Measurements from ENCODE around the gene ENOX2.

The ENOX2 gene

DNA sequence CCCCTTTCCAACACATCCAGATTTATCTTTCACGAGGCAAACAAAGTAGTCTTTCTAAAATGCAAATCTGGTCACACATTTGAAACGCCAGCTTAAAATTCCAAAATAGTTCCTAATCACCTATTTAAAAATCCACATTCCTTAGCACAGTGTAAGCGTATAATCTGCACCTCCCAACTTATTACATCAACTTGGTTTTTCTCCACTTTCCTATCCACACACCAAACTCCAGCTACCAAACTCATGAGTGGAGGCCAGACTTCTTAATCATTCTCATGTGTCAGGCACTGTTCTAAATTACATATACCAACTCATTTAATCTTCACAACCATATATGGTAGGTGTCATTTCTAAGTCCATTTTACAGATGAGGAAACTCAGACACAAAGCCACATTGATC, 33.8 kb downstream of the ENOX2 start:
- ChIA-PET POLR2A (no interaction called here), CTCF (no interaction called here)
- no peak for TF ChIP-seq BHLHE40 (IDR thresholded peaks at IDR 0.05; ENCODE audit: borderline replicate concordance)
- no peak for TF ChIP-seq ZNF384 (IDR thresholded peaks at IDR 0.05)
- TF ChIP-seq FOXK2 (IDR thresholded peaks at IDR 0.05): no peak
- TF ChIP-seq LEF1 (IDR thresholded peaks at IDR 0.05; ENCODE audit: borderline replicate concordance): no peak
- no peak for TF ChIP-seq FOXM1 (IDR thresholded peaks at IDR 0.05; ENCODE audit: borderline replicate concordance)
- TF ChIP-seq L3MBTL2 (conservative IDR thresholded peaks at IDR 0.05): no peak
- no peak for DNase-seq (ENCODE audit: extremely low spot score)

DNA sequence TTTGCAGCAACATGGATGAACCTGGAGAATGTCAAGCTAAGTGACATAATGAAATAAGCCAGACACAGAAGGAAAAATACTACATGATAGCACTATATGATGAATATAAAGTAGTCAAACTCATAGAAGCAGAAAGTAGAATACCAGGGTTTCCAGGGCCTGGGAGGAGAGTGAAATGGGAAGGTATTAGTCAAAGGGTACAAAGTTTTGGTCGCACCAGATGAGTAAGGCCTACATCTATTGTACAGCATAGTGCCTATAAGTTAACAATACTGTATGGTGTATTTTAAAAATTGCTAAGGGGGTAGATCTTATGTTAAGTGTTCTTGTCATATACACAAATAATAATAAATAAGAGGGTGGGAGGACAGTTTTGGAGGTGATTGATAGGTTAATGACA, 41.5 kb downstream of the ENOX2 start:
- ChIA-PET CTCF (no interaction called here), POLR2A (no interaction called here)
- TF ChIP-seq HDGF (IDR thresholded peaks at IDR 0.05; ENCODE audit: borderline replicate concordance): no peak
- TF ChIP-seq SUZ12 (IDR thresholded peaks at IDR 0.05): no peak
- no peak for TF ChIP-seq TARDBP (IDR thresholded peaks at IDR 0.05)
- no peak for TF ChIP-seq BHLHE40 (IDR thresholded peaks at IDR 0.05; ENCODE audit: borderline replicate concordance)
- TF ChIP-seq, protein P1, sequence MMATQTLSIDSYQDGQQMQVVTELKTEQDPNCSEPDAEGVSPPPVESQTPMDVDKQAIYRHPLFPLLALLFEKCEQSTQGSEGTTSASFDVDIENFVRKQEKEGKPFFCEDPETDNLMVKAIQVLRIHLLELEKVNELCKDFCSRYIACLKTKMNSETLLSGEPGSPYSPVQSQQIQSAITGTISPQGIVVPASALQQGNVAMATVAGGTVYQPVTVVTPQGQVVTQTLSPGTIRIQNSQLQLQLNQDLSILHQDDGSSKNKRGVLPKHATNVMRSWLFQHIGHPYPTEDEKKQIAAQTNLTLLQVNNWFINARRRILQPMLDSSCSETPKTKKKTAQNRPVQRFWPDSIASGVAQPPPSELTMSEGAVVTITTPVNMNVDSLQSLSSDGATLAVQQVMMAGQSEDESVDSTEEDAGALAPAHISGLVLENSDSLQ (IDR thresholded peaks at IDR 0.05): no peak
- TF ChIP-seq ARNT (IDR thresholded peaks at IDR 0.05): no peak
- no peak for TF ChIP-seq NFRKB (IDR thresholded peaks at IDR 0.05)
- TF ChIP-seq FOXK2 (IDR thresholded peaks at IDR 0.05): no peak
- no peak for TF ChIP-seq L3MBTL2 (conservative IDR thresholded peaks at IDR 0.05)
- no peak for TF ChIP-seq LEF1 (IDR thresholded peaks at IDR 0.05; ENCODE audit: borderline replicate concordance)
- TF ChIP-seq ZNF384 (IDR thresholded peaks at IDR 0.05): no peak
- no peak for TF ChIP-seq ELF4 (IDR thresholded peaks at IDR 0.05)
- no peak for DNase-seq (ENCODE audit: extremely low spot score)

DNA sequence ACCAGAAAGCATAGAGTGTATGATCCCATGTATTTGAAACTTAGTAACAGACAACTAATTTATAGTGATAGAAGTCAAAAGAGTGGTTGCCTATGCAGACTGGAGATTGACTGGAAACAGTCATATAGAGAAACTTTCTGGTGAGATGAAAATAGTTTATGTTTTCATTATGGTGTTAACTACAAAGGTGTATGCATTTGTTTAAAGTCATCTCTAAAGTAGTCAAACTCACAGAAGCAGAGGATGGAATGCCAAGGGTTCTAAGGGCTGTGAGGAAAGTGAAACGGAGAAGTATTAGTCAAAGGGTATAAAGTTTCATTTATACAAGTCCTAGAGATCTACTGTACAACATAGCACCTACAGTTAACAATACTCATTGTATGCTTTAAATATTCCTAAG, 45.8 kb downstream of the ENOX2 start:
- DNase-seq (ENCODE audit: extremely low spot score): no peak
- ChIA-PET POLR2A (no interaction called here), CTCF (no interaction called here)

DNA sequence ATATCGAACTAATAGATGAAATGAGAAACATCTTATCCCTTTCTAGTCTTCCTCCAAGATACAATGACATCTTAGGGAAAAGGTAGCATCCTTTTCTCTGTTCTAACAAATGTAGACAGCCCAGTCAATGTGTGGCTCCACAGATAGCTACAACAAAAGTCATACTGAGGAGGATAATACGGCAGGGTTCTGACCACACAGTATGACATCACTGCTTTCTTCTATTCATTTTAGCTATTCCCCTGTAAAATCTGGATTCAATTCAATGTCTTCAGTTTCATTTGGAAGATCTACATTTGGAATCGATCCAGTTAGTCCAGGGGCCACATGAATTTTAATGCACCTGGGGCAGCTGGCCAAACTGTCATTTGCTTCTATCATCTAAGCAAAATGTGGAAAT, 51.4 kb downstream of the ENOX2 start:
- TF ChIP-seq, protein P1 (IDR thresholded peaks at IDR 0.05): no peak
- no peak for DNase-seq (ENCODE audit: extremely low spot score)
- ChIA-PET CTCF (no interaction called here), POLR2A (no interaction called here)

More for the DNA sequence above, 45.8 kb downstream of the ENOX2 start:
- TF ChIP-seq FOXA1 (IDR thresholded peaks at IDR 0.05) (no peak), CTBP1 (IDR thresholded peaks at IDR 0.05; ENCODE audit: borderline replicate concordance) (no peak), ELF4 (IDR thresholded peaks at IDR 0.05) (no peak), FOXM1 (IDR thresholded peaks at IDR 0.05; ENCODE audit: borderline replicate concordance) (no peak), HDGF (IDR thresholded peaks at IDR 0.05; ENCODE audit: borderline replicate concordance) (no peak), ARNT (IDR thresholded peaks at IDR 0.05) (no peak), SP1 (IDR thresholded peaks at IDR 0.05) (no peak), ZNF384 (IDR thresholded peaks at IDR 0.05) (no peak), LEF1 (IDR thresholded peaks at IDR 0.05; ENCODE audit: borderline replicate concordance) (no peak), L3MBTL2 (conservative IDR thresholded peaks at IDR 0.05) (no peak), SUZ12 (IDR thresholded peaks at IDR 0.05) (no peak), FOXK2 (IDR thresholded peaks at IDR 0.05) (no peak), BHLHE40 (IDR thresholded peaks at IDR 0.05; ENCODE audit: borderline replicate concordance) (no peak), TARDBP (IDR thresholded peaks at IDR 0.05) (no peak), NFRKB (IDR thresholded peaks at IDR 0.05) (no peak)
- TF ChIP-seq, protein P1 (IDR thresholded peaks at IDR 0.05): no peak

DNA sequence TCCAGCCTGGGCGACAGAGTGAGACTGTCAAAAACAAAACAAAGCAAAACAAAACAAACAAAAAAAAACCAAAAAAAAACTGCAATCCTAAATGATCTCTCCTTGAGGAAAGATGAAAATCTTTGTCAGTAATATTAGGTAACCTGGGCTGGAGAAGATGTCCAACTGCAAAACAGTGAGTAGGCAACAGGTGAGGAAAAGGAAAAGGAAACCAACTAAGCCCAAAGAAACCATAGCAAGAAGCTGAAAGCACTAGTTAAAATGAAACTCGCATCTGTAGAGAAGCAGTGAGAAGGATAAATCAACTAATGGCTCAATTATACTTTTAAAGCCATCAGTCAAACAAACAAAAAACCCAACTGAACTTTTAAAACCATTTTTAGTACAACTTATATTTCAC, 54.2 kb downstream of the ENOX2 start:
- TF ChIP-seq CTBP1 (IDR thresholded peaks at IDR 0.05; ENCODE audit: borderline replicate concordance): no peak
- TF ChIP-seq SP1 (IDR thresholded peaks at IDR 0.05): no peak
- no peak for TF ChIP-seq FOXA1 (IDR thresholded peaks at IDR 0.05)
- POLR2A ChIA-PET: no interaction called here
- CTCF ChIA-PET: no interaction called here
- no peak for DNase-seq (ENCODE audit: extremely low spot score)

DNA sequence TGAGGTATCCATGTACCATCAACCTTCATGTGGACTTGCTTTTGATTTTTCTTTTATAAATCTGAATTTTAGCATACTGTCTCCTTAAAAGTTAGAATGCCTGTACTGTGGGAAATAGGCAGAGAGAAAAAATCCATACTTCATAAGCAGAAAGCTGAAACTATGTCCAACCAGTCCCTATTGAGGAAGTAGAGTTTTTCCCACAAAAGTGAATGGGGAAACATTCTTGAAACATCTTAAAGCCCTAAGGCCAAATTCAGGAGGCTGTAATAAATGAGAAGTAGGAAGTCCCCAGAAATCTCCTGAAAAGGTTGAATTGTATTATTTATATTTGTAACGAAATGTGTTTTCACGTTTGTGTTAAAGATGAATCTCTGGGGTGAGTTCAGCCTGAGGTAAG, 56.3 kb downstream of the ENOX2 start:
- no peak for DNase-seq (ENCODE audit: extremely low spot score)
- POLR2A ChIA-PET: no interaction called here
- CTCF ChIA-PET: no interaction called here
- TF ChIP-seq ZNF384 (IDR thresholded peaks at IDR 0.05) (no peak), L3MBTL2 (conservative IDR thresholded peaks at IDR 0.05) (no peak), SUZ12 (IDR thresholded peaks at IDR 0.05) (no peak), SP1 (IDR thresholded peaks at IDR 0.05) (no peak), BHLHE40 (IDR thresholded peaks at IDR 0.05; ENCODE audit: borderline replicate concordance) (no peak), HDGF (IDR thresholded peaks at IDR 0.05; ENCODE audit: borderline replicate concordance) (no peak), NFRKB (IDR thresholded peaks at IDR 0.05) (no peak), ARNT (IDR thresholded peaks at IDR 0.05) (no peak), FOXM1 (IDR thresholded peaks at IDR 0.05; ENCODE audit: borderline replicate concordance) (no peak), TARDBP (IDR thresholded peaks at IDR 0.05) (no peak), FOXA1 (IDR thresholded peaks at IDR 0.05) (no peak), LEF1 (IDR thresholded peaks at IDR 0.05; ENCODE audit: borderline replicate concordance) (no peak), ELF4 (IDR thresholded peaks at IDR 0.05) (no peak), CTBP1 (IDR thresholded peaks at IDR 0.05; ENCODE audit: borderline replicate concordance) (no peak), FOXK2 (IDR thresholded peaks at IDR 0.05) (no peak)
- TF ChIP-seq, protein P1 (IDR thresholded peaks at IDR 0.05): no peak

Data from HEK293T (cell line).